Mucosa of descending colon (tissue), 3 donors: ENCODE results near the gene AKR1B1. TPM values are rescaled to one million over a fixed set of nuclear protein-coding genes. Genes with fewer than 3 reads are reported as not detected.
"Not testable (repeated sequence)": the region's sequence is repeated elsewhere in the genome, so short reads cannot be mapped to it uniquely, and the experiment has no call there.

Experiments used
- ATAC-seq: fragments of 200-7000 bp; cut with Tn5 transposase; one replicate; pipeline ENCODE4 v1.9.1; 2020; ENCODE audit warnings: mild to moderate bottlenecking, moderate library complexity
- DNase-seq, 3 donors: peaks; one replicate each; pipeline ENCODE4 v3.0.0-alpha.2; 2020
- H3K36me3 ChIP-seq: fragments of 200-600 bp; one replicate; pipeline ENCODE4 v1.8.0; 2021; ENCODE audit warnings: low read depth, mild to moderate bottlenecking
- H3K4me1 ChIP-seq: fragments of 200-600 bp; one replicate; pipeline ENCODE4 v1.8.0; 2021; ENCODE audit warnings: low read depth, mild to moderate bottlenecking
- H3K4me3 ChIP-seq: fragments of 200-600 bp; one replicate; pipeline ENCODE4 v1.8.0; 2021; ENCODE audit warnings: mild to moderate bottlenecking
- H3K9me3 ChIP-seq: fragments of 200-600 bp; one replicate; pipeline ENCODE4 v1.8.0; 2021; ENCODE audit warnings: mild to moderate bottlenecking
- CTCF ChIP-seq: fragments of 200-600 bp; IDR thresholded peaks from one replicate; pipeline ENCODE4 v1.8.0; 2022; ENCODE audit warnings: antibody characterized with exemption, mild to moderate bottlenecking
- intact Hi-C, 2 donors: fragments of 100-400 bp; cut with DNase I in 1 of 2; cut with micrococcal nuclease in 1 of 2; formaldehyde crosslinking; loops; one replicate each; pipeline versions ENCODE4 v1.11.0 to v1.11.1; 2022; cut with DNase I, micrococcal nuclease
- total RNA-seq, 3 donors: library from RNA; stranded (reverse); fragmentation: NEBNext Ultra II Directional in 2 of 3; extraction: Animal tissue kit (Norgen Biotek cat#: 25700) in 2 of 3; gene quantifications; one replicate each; pipeline versions ENCODE4 v1.2.1 to v1.2.4, GENCODE V29; 2021 to 2023
- donor health status: DM: no; HTN: no; CAD: no; lungs with moderate emphysema.
- donor health status: DM: no; HTN: no; CAD: no.
- donor health status: DM: no; HTN: yes; CAD: no.

The AKR1B1 gene
- total RNA-seq, 3 donors from 2014 or later, result 12.9 to 51.1 (median 29.2) TPM

DNA sequence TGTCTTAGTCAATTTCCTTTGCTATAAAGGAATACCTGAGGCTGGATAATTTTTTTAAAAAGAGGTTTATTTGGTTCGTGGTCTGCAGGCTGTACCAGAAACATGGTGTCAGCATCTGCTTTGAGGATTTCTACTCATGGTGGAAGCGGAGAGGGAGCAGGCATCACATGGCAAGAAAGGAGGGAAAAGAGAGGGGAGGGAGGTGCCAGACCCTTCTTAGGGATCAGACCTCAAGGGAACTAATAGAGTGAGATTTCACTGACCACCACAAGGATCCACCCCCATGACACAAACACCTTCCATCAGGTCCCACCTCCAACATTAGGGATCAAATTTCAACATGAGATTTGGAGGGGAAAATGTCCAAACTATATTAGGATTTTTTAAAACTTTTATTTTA, 41.5 kb upstream of the AKR1B1 start:
- intact Hi-C loops, result no loop called here
- H3K9me3 ChIP-seq, result no peaks in the 10 kb centered on the region
- no peaks in the 10 kb centered on the region for H3K36me3 ChIP-seq
- H3K4me1 ChIP-seq, result no peaks in the 10 kb centered on the region
- no peak overlapping the region for H3K4me3 ChIP-seq
- TF ChIP-seq CTCF, result no peak
- ATAC-seq (no peak), DNase-seq (no peak)

- H3K9me3 ChIP-seq, result no peaks in the 10 kb centered on the region
- H3K4me1 ChIP-seq, result no peaks in the 10 kb centered on the region
- intact Hi-C loops, result no loop called here
- no peak overlapping the region for H3K4me3 ChIP-seq
- ATAC-seq, result no peak
- no peaks in the 10 kb centered on the region for H3K36me3 ChIP-seq
- TF ChIP-seq CTCF, result no peak
- DNase-seq, result no peak
Observed at GRCh38 chr7:134495546-134495945, 36.6 kb upstream of the AKR1B1 start.

DNA sequence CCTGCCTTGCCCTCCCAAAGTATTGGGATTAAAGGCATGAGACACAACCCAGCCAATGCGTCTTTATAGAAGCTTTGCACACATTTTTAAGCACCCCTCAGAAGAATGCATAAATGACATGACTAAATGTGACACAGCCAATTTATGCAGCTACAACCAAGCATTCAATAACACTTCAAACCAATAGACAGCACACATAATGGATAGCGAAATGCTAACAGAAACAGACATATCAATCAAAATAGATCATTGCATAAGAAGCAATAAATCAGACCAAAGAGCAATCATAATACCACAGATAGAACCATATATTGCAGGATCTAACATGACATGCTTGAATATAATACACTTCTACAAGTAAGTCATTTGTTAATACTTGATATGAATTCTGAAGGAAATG, 34.2 kb upstream of the AKR1B1 start:
- TF ChIP-seq CTCF, result no peak
- no peaks in the 10 kb centered on the region for H3K4me1 ChIP-seq
- H3K36me3 ChIP-seq, result no peaks in the 10 kb centered on the region
- H3K4me3 ChIP-seq, result no peak overlapping the region
- no peaks in the 10 kb centered on the region for H3K9me3 ChIP-seq
- intact Hi-C loops, result no loop called here
- ATAC-seq, result no peak
- DNase-seq, result no peak

GRCh38 chr7:134487721-134488120, 28.8 kb upstream of the AKR1B1 start:
- intact Hi-C loops, ATAC-seq, H3K4me1 ChIP-seq, DNase-seq, H3K36me3 ChIP-seq, H3K4me3 ChIP-seq, H3K9me3 ChIP-seq: not testable (repeated sequence)

GRCh38 chr7:134485203-134485602, 26.3 kb upstream of the AKR1B1 start:
- H3K4me3 ChIP-seq, result no peak overlapping the region
- DNase-seq (no peak), ATAC-seq (no peak)
- no peaks in the 10 kb centered on the region for H3K4me1 ChIP-seq
- TF ChIP-seq CTCF, result no peak
- H3K36me3 ChIP-seq, result no peaks in the 10 kb centered on the region
- intact Hi-C loops, result no loop called here
- no peaks in the 10 kb centered on the region for H3K9me3 ChIP-seq

- no peak for TF ChIP-seq CTCF
Observed at GRCh38 chr7:134483296-134483695, 24.4 kb upstream of the AKR1B1 start.

More at GRCh38 chr7:134483296-134483695, 24.4 kb upstream of the AKR1B1 start:
- intact Hi-C loops, result no loop called here
- H3K4me1 ChIP-seq, result no peaks in the 10 kb centered on the region
- H3K9me3 ChIP-seq, result no peaks in the 10 kb centered on the region
- DNase-seq (no peak), ATAC-seq (no peak)
- no peak overlapping the region for H3K4me3 ChIP-seq
- H3K36me3 ChIP-seq, result no peaks in the 10 kb centered on the region
